SK-N-SH treated with all-trans-retinoic acid at 6 μM for 48 hours (cell line): Measurements from ENCODE around the gene KCNMA1.

Experiments
- ATAC-seq: fragments of 200-7000 bp; cut with Tn5 transposase; 3 replicates; pipeline ENCODE4 v1.9.1; 2020; ENCODE audit warnings: mild to moderate bottlenecking, moderate library complexity
- ARNTL ChIP-seq: fragments of 450-650 bp; formaldehyde crosslinking; IDR thresholded peaks from 2 replicates; pipeline ENCODE4 v1.5.0; 2020; ENCODE audit warnings: low read depth, mild to moderate bottlenecking, moderate library complexity, borderline replicate concordance
- BACH2 ChIP-seq: fragments of 250-450 bp; sonication (Bioruptor Pico); IDR thresholded peaks from 2 replicates; pipeline ENCODE4 v1.9.0; 2021; ENCODE audit warnings: mild to moderate bottlenecking, borderline replicate concordance
- CSDC2 ChIP-seq: fragments of 250-450 bp; sonication (Bioruptor Pico); IDR thresholded peaks from 2 replicates; pipeline ENCODE4 v1.5.0; 2020; ENCODE audit warnings: mild to moderate bottlenecking, moderate library complexity
- GLIS3 ChIP-seq: fragments of 250-450 bp; sonication (Bioruptor Pico); IDR thresholded peaks from 2 replicates; pipeline ENCODE4 v1.5.0; 2020; ENCODE audit warnings: mild to moderate bottlenecking, moderate library complexity
- ISL1 ChIP-seq: fragments of 250-450 bp; sonication (Bioruptor Pico); IDR thresholded peaks from 2 replicates; pipeline ENCODE4 v2.1.2; 2022; ENCODE audit warnings: mild to moderate bottlenecking, moderate library complexity
- OSR1 ChIP-seq: fragments of 250-450 bp; sonication (Bioruptor Pico); IDR thresholded peaks from 2 replicates; pipeline ENCODE4 v1.8.0; 2022; ENCODE audit warnings: moderate library complexity, mild to moderate bottlenecking, inconsistent platforms
- PPARA ChIP-seq: fragments of 250-450 bp; sonication (Bioruptor Pico); IDR thresholded peaks from 2 replicates; pipeline ENCODE4 v1.5.0; 2020; ENCODE audit warnings: mild to moderate bottlenecking, borderline replicate concordance
- RARB ChIP-seq: fragments of 250-450 bp; sonication (Bioruptor Pico); IDR thresholded peaks from 2 replicates; pipeline ENCODE4 v1.8.0; 2021; ENCODE audit warnings: mild to moderate bottlenecking, moderate library complexity
- SNAI2 ChIP-seq: fragments of 250-450 bp; sonication (Bioruptor Pico); IDR thresholded peaks from 2 replicates; pipeline ENCODE4 v1.5.0; 2020; ENCODE audit warnings: mild to moderate bottlenecking, moderate library complexity
- TCF4 ChIP-seq: fragments of 250-450 bp; sonication (Bioruptor Pico); IDR thresholded peaks from 2 replicates; pipeline ENCODE4 v1.8.0; 2021; ENCODE audit warnings: mild to moderate bottlenecking, moderate library complexity, borderline replicate concordance
- TOX ChIP-seq: fragments of 250-450 bp; sonication (Bioruptor Pico); IDR thresholded peaks from 2 replicates; pipeline ENCODE4 v1.8.0; 2021; ENCODE audit warnings: mild to moderate bottlenecking, moderate library complexity, borderline replicate concordance
- ZC3H10 ChIP-seq: fragments of 250-450 bp; sonication (Bioruptor Pico); IDR thresholded peaks from 2 replicates; pipeline ENCODE4 v1.5.1; 2021; ENCODE audit warnings: mild to moderate bottlenecking, moderate library complexity
- ZFP3 ChIP-seq: fragments of 250-450 bp; sonication (Bioruptor Pico); IDR thresholded peaks from 2 replicates; pipeline ENCODE4 v1.5.0; 2020; ENCODE audit warnings: mild to moderate bottlenecking, moderate library complexity
- ZFP30 ChIP-seq: fragments of 450-650 bp; formaldehyde crosslinking; IDR thresholded peaks from 2 replicates; pipeline ENCODE4 v1.5.0; 2022; ENCODE audit warnings: mild to moderate bottlenecking, moderate library complexity
- ZNF565 ChIP-seq: fragments of 450-650 bp; formaldehyde crosslinking; conservative IDR thresholded peaks from 2 replicates; pipeline ENCODE4 v1.5.0; 2020; ENCODE audit warnings: low read depth, mild to moderate bottlenecking, moderate library complexity
- ZNF70 ChIP-seq: fragments of 450-650 bp; formaldehyde crosslinking; IDR thresholded peaks from 2 replicates; pipeline ENCODE4 v1.5.0; 2020; ENCODE audit warnings: mild to moderate bottlenecking, moderate library complexity
- ZNF8 ChIP-seq: fragments of 450-650 bp; formaldehyde crosslinking; IDR thresholded peaks from 2 replicates; pipeline ENCODE4 v1.5.0; 2020; ENCODE audit warnings: mild to moderate bottlenecking, moderate library complexity
- TF ChIP-seq, protein P1 (sequence below): fragments of 250-450 bp; sonication (Bioruptor Pico); IDR thresholded peaks from 2 replicates; pipeline ENCODE4 v1.8.0; 2020; ENCODE audit warnings: mild to moderate bottlenecking, moderate library complexity, borderline replicate concordance
- TF ChIP-seq, protein P2 (sequence below): fragments of 250-450 bp; sonication (Bioruptor Pico); IDR thresholded peaks from 2 replicates; pipeline ENCODE4 v1.5.1; 2020; ENCODE audit warnings: low read depth, mild to moderate bottlenecking, moderate library complexity
- TF ChIP-seq, protein P3 (sequence below): fragments of 250-450 bp; sonication (Bioruptor Pico); IDR thresholded peaks from 2 replicates; pipeline ENCODE4 v1.5.0; 2020; ENCODE audit warnings: mild to moderate bottlenecking, moderate library complexity
- TF ChIP-seq, protein P4 (sequence below): fragments of 250-450 bp; sonication (Bioruptor Pico); IDR thresholded peaks from 2 replicates; pipeline ENCODE4 v1.8.0; 2021; ENCODE audit warnings: low read depth, mild to moderate bottlenecking, moderate library complexity, borderline replicate concordance

Gene KCNMA1

DNA sequence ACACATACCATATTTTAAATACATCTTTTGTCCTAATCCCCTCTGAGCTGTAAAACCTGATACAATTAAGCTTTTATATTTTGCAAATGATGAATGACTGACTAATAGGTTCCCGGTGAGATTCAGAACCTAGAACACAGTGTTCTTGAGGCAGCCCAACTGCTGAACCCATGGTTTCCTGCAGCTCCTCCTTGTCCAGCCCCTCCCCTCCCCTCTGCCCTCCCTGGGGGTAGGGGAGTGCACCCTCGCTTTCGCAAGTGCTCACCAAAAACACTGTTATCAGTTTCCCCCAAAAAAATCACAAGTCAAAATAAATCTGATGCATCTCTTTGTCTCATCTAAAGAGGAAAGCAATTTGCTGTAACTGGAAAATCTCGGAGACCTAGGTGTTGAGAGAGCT, 602.8 kb downstream of the KCNMA1 start:
- ATAC-seq: no peak
- TF ChIP-seq CSDC2 (CRISPR knock-in tag): no peak
- no peak for TF ChIP-seq ARNTL (CRISPR knock-in tag)
- no peak for TF ChIP-seq OSR1
- no peak for TF ChIP-seq ZNF8 (CRISPR knock-in tag)
- no peak for TF ChIP-seq ZFP30 (CRISPR knock-in tag)
- no peak for TF ChIP-seq ISL1 (CRISPR knock-in tag)
- TF ChIP-seq BACH2 (CRISPR knock-in tag): no peak
- no peak for TF ChIP-seq ZNF70
- TF ChIP-seq TOX (CRISPR knock-in tag): no peak
- no peak for TF ChIP-seq PPARA (CRISPR knock-in tag)
- TF ChIP-seq TCF4 (CRISPR knock-in tag): no peak
- no peak for TF ChIP-seq SNAI2 (CRISPR knock-in tag)
- TF ChIP-seq, protein P1, sequence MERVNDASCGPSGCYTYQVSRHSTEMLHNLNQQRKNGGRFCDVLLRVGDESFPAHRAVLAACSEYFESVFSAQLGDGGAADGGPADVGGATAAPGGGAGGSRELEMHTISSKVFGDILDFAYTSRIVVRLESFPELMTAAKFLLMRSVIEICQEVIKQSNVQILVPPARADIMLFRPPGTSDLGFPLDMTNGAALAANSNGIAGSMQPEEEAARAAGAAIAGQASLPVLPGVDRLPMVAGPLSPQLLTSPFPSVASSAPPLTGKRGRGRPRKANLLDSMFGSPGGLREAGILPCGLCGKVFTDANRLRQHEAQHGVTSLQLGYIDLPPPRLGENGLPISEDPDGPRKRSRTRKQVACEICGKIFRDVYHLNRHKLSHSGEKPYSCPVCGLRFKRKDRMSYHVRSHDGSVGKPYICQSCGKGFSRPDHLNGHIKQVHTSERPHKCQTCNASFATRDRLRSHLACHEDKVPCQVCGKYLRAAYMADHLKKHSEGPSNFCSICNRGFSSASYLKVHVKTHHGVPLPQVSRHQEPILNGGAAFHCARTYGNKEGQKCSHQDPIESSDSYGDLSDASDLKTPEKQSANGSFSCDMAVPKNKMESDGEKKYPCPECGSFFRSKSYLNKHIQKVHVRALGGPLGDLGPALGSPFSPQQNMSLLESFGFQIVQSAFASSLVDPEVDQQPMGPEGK (CRISPR knock-in tag): no peak
- TF ChIP-seq ZFP3 (CRISPR knock-in tag): no peak
- TF ChIP-seq RARB (CRISPR knock-in tag): no peak
- no peak for TF ChIP-seq ZNF565 (CRISPR knock-in tag)

DNA sequence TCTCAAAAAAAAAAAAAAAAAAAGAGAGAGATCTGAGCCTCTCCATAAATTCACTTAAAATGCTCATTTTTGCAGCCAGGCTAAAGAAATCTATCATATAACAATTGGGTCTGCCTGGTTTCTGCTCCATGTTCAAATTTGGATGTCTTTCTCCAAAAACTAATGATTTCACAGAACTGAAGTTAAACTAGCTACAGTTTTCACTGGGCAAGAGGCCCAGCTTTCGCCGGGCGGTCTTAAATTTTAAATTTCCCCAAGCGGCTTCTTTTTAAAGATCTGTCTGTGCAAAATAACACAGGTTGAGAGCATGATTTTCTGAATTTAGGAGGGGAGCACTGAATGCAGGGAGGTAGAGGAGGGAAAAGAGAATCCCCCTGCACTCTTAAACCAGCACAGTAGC, 603.4 kb downstream of the KCNMA1 start:
- TF ChIP-seq ZFP30 (CRISPR knock-in tag): no peak
- no peak for TF ChIP-seq OSR1
- TF ChIP-seq RARB (CRISPR knock-in tag): no peak
- no peak for TF ChIP-seq ISL1 (CRISPR knock-in tag)
- TF ChIP-seq TOX (CRISPR knock-in tag): no peak
- TF ChIP-seq ZFP3 (CRISPR knock-in tag): no peak
- no peak for TF ChIP-seq ARNTL (CRISPR knock-in tag)
- TF ChIP-seq, protein P2, sequence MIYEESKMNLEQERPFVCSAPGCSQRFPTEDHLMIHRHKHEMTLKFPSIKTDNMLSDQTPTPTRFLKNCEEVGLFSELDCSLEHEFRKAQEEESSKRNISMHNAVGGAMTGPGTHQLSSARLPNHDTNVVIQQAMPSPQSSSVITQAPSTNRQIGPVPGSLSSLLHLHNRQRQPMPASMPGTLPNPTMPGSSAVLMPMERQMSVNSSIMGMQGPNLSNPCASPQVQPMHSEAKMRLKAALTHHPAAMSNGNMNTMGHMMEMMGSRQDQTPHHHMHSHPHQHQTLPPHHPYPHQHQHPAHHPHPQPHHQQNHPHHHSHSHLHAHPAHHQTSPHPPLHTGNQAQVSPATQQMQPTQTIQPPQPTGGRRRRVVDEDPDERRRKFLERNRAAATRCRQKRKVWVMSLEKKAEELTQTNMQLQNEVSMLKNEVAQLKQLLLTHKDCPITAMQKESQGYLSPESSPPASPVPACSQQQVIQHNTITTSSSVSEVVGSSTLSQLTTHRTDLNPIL (CRISPR knock-in tag): no peak
- TF ChIP-seq, protein P3, sequence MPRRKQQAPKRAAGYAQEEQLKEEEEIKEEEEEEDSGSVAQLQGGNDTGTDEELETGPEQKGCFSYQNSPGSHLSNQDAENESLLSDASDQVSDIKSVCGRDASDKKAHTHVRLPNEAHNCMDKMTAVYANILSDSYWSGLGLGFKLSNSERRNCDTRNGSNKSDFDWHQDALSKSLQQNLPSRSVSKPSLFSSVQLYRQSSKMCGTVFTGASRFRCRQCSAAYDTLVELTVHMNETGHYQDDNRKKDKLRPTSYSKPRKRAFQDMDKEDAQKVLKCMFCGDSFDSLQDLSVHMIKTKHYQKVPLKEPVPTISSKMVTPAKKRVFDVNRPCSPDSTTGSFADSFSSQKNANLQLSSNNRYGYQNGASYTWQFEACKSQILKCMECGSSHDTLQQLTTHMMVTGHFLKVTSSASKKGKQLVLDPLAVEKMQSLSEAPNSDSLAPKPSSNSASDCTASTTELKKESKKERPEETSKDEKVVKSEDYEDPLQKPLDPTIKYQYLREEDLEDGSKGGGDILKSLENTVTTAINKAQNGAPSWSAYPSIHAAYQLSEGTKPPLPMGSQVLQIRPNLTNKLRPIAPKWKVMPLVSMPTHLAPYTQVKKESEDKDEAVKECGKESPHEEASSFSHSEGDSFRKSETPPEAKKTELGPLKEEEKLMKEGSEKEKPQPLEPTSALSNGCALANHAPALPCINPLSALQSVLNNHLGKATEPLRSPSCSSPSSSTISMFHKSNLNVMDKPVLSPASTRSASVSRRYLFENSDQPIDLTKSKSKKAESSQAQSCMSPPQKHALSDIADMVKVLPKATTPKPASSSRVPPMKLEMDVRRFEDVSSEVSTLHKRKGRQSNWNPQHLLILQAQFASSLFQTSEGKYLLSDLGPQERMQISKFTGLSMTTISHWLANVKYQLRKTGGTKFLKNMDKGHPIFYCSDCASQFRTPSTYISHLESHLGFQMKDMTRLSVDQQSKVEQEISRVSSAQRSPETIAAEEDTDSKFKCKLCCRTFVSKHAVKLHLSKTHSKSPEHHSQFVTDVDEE (CRISPR knock-in tag): no peak
- TF ChIP-seq ZC3H10 (CRISPR knock-in tag): no peak
- TF ChIP-seq, protein P1 (CRISPR knock-in tag): no peak
- no peak for TF ChIP-seq GLIS3 (CRISPR knock-in tag)
- no peak for TF ChIP-seq BACH2 (CRISPR knock-in tag)
- no peak for TF ChIP-seq SNAI2 (CRISPR knock-in tag)
- TF ChIP-seq ZNF565 (CRISPR knock-in tag): no peak
- TF ChIP-seq ZNF70: no peak
- TF ChIP-seq, protein P4, sequence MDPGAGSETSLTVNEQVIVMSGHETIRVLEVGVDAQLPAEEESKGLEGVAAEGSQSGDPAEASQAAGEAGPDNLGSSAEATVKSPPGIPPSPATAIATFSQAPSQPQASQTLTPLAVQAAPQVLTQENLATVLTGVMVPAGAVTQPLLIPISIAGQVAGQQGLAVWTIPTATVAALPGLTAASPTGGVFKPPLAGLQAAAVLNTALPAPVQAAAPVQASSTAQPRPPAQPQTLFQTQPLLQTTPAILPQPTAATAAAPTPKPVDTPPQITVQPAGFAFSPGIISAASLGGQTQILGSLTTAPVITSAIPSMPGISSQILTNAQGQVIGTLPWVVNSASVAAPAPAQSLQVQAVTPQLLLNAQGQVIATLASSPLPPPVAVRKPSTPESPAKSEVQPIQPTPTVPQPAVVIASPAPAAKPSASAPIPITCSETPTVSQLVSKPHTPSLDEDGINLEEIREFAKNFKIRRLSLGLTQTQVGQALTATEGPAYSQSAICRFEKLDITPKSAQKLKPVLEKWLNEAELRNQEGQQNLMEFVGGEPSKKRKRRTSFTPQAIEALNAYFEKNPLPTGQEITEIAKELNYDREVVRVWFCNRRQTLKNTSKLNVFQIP (CRISPR knock-in tag): no peak
- ATAC-seq: no peak
